Activated CD4-positive, alpha-beta T cell treated with anti-CD3 and anti-CD28 coated beads, Interleukin-10, Interleukin-2, amounts not matched to agents 100 ng/mL and 50 ng/mL, durations not matched to agents 16 hours and 8 hours (primary cell): ENCODE results near the gene DBNL.

ENCODE experiments used
- DNase-seq: peaks from one replicate; pipeline ENCODE4 v3.0.0-alpha.2; 2020

Gene DBNL

GRCh38 chr7:44101303-44101965 lies 56.9 kb downstream of the DBNL start:
- no peak for DNase-seq

- no peak for DNase-seq
These were observed 57.7 kb downstream of the DBNL start for GRCh38 chr7:44101966-44102845.

GRCh38 chr7:44102846-44103565 lies 58.5 kb downstream of the DBNL start:
- no peak for DNase-seq

GRCh38 chr7:44103566-44103922 lies 59.0 kb downstream of the DBNL start:
- DNase-seq = no peak

DNA sequence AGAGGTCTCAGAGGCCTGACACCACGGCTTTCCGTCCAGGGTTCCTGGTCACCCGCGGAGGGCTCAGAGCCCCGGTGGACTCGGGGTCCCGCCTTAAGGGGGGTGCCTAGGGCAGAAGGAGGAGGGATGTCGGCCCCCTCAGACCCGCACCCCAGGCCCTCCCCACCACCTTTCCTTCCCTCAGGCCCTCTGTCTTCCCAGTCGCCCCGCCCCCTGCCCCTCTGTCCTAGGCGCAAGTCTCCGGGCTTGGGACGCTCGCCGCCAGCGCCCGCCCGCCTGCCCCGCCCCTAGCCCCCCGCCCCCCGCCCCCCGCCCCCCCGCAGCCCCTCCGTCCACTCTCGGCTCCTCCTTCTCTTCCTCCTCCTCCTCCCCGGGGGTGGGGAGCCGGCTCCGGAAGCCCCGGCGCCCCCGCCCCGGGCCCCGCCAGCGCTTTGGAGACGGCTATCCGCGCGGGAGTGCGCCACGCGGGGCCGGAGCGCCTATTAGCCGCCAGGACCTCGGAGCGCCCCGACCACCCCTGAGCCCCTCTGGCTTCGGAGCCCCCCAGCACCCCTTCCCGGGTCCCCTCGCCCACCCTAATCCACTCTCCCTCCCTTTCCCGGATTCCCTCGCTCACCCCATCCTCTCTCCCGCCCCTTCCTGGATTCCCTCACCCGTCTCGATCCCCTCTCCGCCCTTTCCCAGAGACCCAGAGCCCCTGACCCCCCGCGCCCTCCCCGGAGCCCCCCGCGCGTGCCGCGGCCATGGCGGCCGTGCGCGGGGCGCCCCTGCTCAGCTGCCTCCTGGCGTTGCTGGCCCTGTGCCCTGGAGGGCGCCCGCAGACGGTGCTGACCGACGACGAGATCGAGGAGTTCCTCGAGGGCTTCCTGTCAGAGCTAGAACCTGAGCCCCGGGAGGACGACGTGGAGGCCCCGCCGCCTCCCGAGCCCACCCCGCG lies 59.7 kb downstream of the DBNL start, which contains the start of gene AEBP1:
TSS of gene AEBP1 (plus strand) at position 423 of the 937 bp plus-strand sequence. CDS start at position 744, 321 bp downstream.
- DNase-seq = no peak

GRCh38 chr7:44104860-44105771 lies 60.6 kb downstream of the DBNL start:
- no peak for DNase-seq

DNA sequence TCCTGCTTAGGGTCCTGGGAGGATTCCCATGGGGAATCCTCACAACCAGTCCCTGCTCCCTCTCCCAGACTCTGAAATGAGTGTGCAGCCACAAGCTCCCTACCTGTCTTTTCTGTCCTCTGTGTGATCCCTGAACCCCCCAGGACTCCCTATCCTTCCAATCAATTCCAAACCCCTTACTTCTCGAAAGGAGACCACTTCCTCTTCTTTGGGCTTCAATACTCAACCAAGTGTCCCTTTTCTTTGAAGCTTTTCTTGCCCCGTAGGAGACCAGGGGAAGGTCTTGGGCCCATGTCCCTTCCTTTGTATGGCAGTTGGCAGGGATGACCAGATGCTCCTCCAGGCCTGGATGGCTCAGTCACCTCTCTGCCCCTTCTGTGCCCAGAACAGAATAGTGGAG lies 61.3 kb downstream of the DBNL start:
- no peak for DNase-seq

DNA sequence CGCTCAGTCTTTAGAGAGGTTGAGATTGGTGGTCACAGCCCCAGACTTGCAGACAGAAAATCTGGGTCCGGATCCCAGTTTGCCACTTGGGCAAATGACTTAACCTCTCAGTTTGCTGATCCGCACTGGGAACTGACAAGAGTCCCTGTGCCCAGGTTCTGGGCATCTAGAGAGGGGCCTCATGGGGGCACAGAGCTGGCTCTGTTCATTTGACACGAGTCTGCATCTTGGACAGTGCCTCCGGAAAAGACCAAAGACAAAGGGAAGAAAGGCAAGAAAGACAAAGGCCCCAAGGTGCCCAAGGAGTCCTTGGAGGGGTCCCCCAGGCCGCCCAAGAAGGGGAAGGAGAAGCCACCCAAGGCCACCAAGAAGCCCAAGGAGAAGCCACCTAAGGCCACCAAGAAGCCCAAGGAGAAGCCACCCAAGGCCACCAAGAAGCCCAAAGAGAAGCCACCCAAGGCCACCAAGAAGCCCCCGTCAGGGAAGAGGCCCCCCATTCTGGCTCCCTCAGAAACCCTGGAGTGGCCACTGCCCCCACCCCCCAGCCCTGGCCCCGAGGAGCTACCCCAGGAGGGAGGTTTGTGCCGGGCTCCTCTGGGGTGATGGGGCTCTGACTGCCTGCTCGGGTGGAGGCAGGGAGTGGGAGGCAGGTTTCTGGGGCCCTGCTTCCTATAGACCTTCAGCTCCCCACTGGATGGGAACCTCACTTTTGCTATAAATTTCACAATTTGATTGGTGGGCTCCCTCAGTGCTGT lies 62.0 kb downstream of the DBNL start:
- DNase-seq = no peak

DNA sequence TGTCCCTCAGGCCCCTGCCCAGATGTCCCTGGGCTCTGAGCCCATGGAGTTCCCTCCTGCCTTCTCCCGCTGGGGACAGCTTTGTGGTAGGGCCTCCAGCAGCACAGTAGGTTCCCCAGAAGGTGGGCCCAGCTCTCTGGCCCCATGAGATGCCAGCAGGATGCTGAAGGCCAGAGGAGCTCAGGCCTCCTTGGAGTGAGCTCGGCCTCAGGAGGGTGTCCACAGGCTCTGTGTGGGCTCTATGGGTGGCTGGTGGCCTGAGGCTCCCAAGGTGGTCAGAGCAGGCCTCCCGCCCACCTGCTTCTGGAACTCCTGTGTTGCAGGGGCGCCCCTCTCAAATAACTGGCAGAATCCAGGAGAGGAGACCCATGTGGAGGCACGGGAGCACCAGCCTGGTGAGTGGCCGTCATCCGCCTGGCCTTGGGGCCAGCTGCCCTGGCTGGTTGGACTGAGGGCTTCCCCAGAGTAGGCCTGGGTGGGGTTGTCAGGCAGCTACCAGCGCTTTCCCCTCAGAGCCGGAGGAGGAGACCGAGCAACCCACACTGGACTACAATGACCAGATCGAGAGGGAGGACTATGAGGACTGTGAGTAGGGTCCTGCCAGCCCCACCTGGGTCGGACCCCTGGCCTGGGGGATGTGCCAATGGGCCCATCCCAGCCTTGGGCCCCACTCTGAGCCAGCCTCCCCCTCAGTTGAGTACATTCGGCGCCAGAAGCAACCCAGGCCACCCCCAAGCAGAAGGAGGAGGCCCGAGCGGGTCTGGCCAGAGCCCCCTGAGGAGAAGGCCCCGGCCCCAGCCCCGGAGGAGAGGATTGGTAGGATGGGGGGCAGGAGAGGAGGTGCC lies 62.8 kb downstream of the DBNL start:
- no peak for DNase-seq

GRCh38 chr7:44107961-44108767 lies 63.7 kb downstream of the DBNL start:
- DNase-seq = no peak

- DNase-seq = no peak
These were observed 64.6 kb downstream of the DBNL start for GRCh38 chr7:44108768-44109750.

DNA sequence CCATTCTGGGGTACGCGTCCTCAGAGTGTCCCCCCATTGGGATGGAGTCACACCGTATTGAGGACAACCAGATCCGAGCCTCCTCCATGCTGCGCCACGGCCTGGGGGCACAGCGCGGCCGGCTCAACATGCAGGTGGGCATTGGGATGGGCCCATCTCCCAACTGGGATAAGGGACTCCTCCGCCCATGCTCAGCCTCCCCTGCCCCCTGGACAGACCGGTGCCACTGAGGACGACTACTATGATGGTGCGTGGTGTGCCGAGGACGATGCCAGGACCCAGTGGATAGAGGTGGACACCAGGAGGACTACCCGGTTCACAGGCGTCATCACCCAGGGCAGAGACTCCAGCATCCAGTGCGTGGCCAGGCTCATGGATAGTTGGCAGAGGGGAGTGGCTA lies 65.5 kb downstream of the DBNL start:
- DNase-seq = no peak

GRCh38 chr7:44110719-44111635 lies 66.5 kb downstream of the DBNL start:
- no peak for DNase-seq
